Choroid plexus epithelial cell (primary cell): Measurements from ENCODE around the gene ZNF512B.
"Not testable (repeated sequence)": the region's sequence is repeated elsewhere in the genome, so short reads cannot be mapped to it uniquely, and the experiment has no call there.

Experiments
- DNase-seq: peaks from one replicate; pipeline ENCODE4 v3.0.0-alpha.2; 2010; ENCODE audit warnings: low read depth
- H3K4me3 ChIP-seq: 2 replicates; pipeline ENCODE4 v1.5.1; 2011; ENCODE audit warnings: low read depth, mild to moderate bottlenecking, control low read depth, low read length, moderate library complexity
- CTCF ChIP-seq: conservative IDR thresholded peaks from 2 replicates; pipeline ENCODE4 v1.5.1; 2011; ENCODE audit warnings: low read depth, mild to moderate bottlenecking, control low read depth, inconsistent platforms, low read length, moderate library complexity

ZNF512B gene

GRCh38 chr20:63931735-63932134, 38.0 kb downstream of the ZNF512B start:
- DNase-seq = no peak
- no peak for TF ChIP-seq CTCF
- H3K4me3 ChIP-seq = no peak overlapping the region

GRCh38 chr20:63930971-63931553, 38.7 kb downstream of the ZNF512B start:
- H3K4me3 ChIP-seq = no peak overlapping the region
- DNase-seq = no peak
- no peak for TF ChIP-seq CTCF

- not testable (repeated sequence) for DNase-seq, H3K4me3 ChIP-seq
Measured at GRCh38 chr20:63929473-63929883, 40.3 kb downstream of the ZNF512B start.

DNA sequence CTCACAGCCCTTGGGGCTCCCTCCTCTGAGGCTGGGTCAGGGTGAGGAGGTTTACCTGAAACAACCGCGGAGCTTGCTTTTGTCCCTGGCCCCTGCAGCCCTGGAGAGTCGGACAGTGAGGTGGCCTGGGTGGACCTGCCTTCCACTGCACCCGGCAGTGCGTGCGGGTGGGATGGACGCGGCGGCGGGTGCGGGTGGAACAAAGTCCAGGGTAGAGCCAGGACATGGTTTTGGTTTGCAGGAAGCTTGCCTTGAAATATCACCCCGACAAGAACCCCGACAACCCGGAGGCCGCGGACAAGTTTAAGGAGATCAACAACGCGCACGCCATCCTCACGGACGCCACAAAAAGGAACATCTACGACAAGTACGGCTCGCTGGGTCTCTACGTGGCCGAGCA, 40.7 kb downstream of the ZNF512B start:
- no peak for TF ChIP-seq CTCF
- DNase-seq = no peak
- H3K4me3 ChIP-seq = no peak overlapping the region

GRCh38 chr20:63926298-63926697, 43.4 kb downstream of the ZNF512B start:
- no peak overlapping the region for H3K4me3 ChIP-seq
- no peak for DNase-seq

GRCh38 chr20:63924241-63924640, 45.5 kb downstream of the ZNF512B start:
- no peak overlapping the region for H3K4me3 ChIP-seq
- no peak for TF ChIP-seq CTCF
- no peak for DNase-seq

More at GRCh38 chr20:63926298-63926697, 43.4 kb downstream of the ZNF512B start:
- no peak for TF ChIP-seq CTCF

- no peak for DNase-seq
- no peak for TF ChIP-seq CTCF
Measured at GRCh38 chr20:63923651-63924050, 46.1 kb downstream of the ZNF512B start.

More at GRCh38 chr20:63923651-63924050, 46.1 kb downstream of the ZNF512B start:
- H3K4me3 ChIP-seq = no peak overlapping the region
